ENCODE measurements around the gene IL27RA.

GRCh38 chr19:14062558-14062855, 30.9 kb downstream of the IL27RA start:
- TF ChIP-seq, protein P1, sequence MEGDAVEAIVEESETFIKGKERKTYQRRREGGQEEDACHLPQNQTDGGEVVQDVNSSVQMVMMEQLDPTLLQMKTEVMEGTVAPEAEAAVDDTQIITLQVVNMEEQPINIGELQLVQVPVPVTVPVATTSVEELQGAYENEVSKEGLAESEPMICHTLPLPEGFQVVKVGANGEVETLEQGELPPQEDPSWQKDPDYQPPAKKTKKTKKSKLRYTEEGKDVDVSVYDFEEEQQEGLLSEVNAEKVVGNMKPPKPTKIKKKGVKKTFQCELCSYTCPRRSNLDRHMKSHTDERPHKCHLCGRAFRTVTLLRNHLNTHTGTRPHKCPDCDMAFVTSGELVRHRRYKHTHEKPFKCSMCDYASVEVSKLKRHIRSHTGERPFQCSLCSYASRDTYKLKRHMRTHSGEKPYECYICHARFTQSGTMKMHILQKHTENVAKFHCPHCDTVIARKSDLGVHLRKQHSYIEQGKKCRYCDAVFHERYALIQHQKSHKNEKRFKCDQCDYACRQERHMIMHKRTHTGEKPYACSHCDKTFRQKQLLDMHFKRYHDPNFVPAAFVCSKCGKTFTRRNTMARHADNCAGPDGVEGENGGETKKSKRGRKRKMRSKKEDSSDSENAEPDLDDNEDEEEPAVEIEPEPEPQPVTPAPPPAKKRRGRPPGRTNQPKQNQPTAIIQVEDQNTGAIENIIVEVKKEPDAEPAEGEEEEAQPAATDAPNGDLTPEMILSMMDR (IDR thresholded peaks at IDR 0.05; ENCODE audit: borderline replicate concordance, extremely low read depth, low read length, poor library complexity, severe bottlenecking) = no peak
- no peak for TF ChIP-seq EZH2 (IDR thresholded peaks at IDR 0.05; ENCODE audit: borderline replicate concordance, low read depth, low read length, severe bottlenecking)

Data from DND-41 (cell line).